OCI-LY7 (cell line): ENCODE measurements around the gene OSER1. TPM values are rescaled to one million over a fixed set of nuclear protein-coding genes. Genes with fewer than 3 reads are reported as not detected.

Source experiments
- Bru-seq: library from RNA; stranded (reverse); fragments of 400-500 nt; gene quantifications from one replicate; lab custom pipeline; 2021; lab: Mats Ljungman, UMichigan
- BruChase-seq, 2 experiments: library from RNA; stranded (reverse); fragments of 400-500 nt; gene quantifications; one replicate each; lab custom pipeline; 2021; lab: Mats Ljungman, UMichigan
- BruUV-seq: library from RNA; stranded (reverse); fragments of 400-500 nt; replicated peaks from 2 replicates; lab custom pipeline; 2021; lab: Mats Ljungman, UMichigan
- CTCF ChIA-PET: fragments of 300-600 bp; sonication (Branson Sonifier 250); formaldehyde crosslinking; loops from one replicate; lab custom pipeline; 2022; ENCODE audit warnings: antibody characterized with exemption; ENCODE audit not compliant: unreplicated experiment; lab: Charles Lee
- POLR2A ChIA-PET: fragments of 300-600 bp; sonication (Branson Sonifier 250); formaldehyde crosslinking; loops from one replicate; lab custom pipeline; 2022; ENCODE audit warnings: antibody characterized with exemption; lab: Charles Lee
- DNase-seq: peaks from one replicate; pipeline ENCODE4 v3.0.0-alpha.2; 2015; ENCODE audit warnings: low spot score
- H2AFZ ChIP-seq: fragments of 200-600 bp; sonication (generic), shearing (Covaris generic); 2 replicates; pipeline ENCODE4 v1.6.1; 2014; ENCODE audit warnings: mild to moderate bottlenecking, antibody characterized with exemption, low read length, moderate library complexity
- H3K27ac ChIP-seq: fragments of 200-600 bp; sonication (generic); 2 replicates; pipeline ENCODE4 v1.5.1; 2014; ENCODE audit warnings: mixed run types, low read depth, mild to moderate bottlenecking, moderate library complexity, low read length, inconsistent platforms; ENCODE audit not compliant: poor library complexity, severe bottlenecking
- H3K36me3 ChIP-seq: fragments of 200-600 bp; sonication (generic); 2 replicates; pipeline ENCODE4 v1.6.1; 2014; ENCODE audit warnings: mild to moderate bottlenecking, antibody characterized with exemption, low read length, moderate library complexity, mixed read lengths; ENCODE audit not compliant: insufficient read depth
- H3K4me1 ChIP-seq: fragments of 200-600 bp; sonication (generic); 2 replicates; pipeline ENCODE4 v1.5.1; 2014; ENCODE audit warnings: mild to moderate bottlenecking, low read length; ENCODE audit not compliant: insufficient read depth, poor library complexity, severe bottlenecking
- H3K4me2 ChIP-seq: fragments of 200-600 bp; sonication (generic); 2 replicates; pipeline ENCODE4 v1.6.1; 2014; ENCODE audit warnings: mild to moderate bottlenecking, low read length
- H3K4me3 ChIP-seq: fragments of 200-600 bp; sonication (generic); 2 replicates; pipeline ENCODE4 v1.5.1; 2014; ENCODE audit warnings: mild to moderate bottlenecking, low read depth, low read length; ENCODE audit not compliant: poor library complexity, severe bottlenecking
- H3K79me2 ChIP-seq: fragments of 200-600 bp; sonication (generic); 2 replicates; pipeline ENCODE4 v1.6.1; 2016; ENCODE audit warnings: low read depth, mild to moderate bottlenecking, low read length, moderate library complexity, mixed read lengths; ENCODE audit not compliant: insufficient read depth
- H3K9me2 ChIP-seq: fragments of 200-600 bp; sonication (generic); 2 replicates; pipeline ENCODE4 v1.6.1; 2016; ENCODE audit warnings: mild to moderate bottlenecking, low read length, mixed read lengths; ENCODE audit not compliant: insufficient read depth
- H3K9me3 ChIP-seq: fragments of 200-600 bp; sonication (generic); 2 replicates; pipeline ENCODE4 v1.6.1; 2014; ENCODE audit warnings: mild to moderate bottlenecking, mixed run types, low read length, mixed read lengths
- H4K20me1 ChIP-seq: fragments of 200-600 bp; sonication (generic); 2 replicates; pipeline ENCODE4 v1.6.1; 2014; ENCODE audit warnings: mild to moderate bottlenecking, antibody characterized with exemption, low read length, moderate library complexity, mixed read lengths; ENCODE audit not compliant: insufficient read depth
- CTCF ChIP-seq: fragments of 200-600 bp; sonication (generic); conservative IDR thresholded peaks from 2 replicates; pipeline ENCODE4 v1.5.1; 2014; ENCODE audit warnings: mild to moderate bottlenecking, antibody characterized with exemption, low read length, moderate library complexity, mixed read lengths
- EZH2phosphoT487 ChIP-seq: fragments of 200-600 bp; sonication (generic); IDR thresholded peaks from 2 replicates; pipeline ENCODE4 v1.6.1; 2018; ENCODE audit warnings: low read depth, borderline replicate concordance, mild to moderate bottlenecking, mixed run types, antibody characterized with exemption, low read length, moderate library complexity, mixed read lengths
- intact Hi-C: fragments of 100-400 bp; cut with micrococcal nuclease; formaldehyde crosslinking; loops from one replicate; pipeline ENCODE4 v1.10.0; 2022; ENCODE audit not compliant: unreplicated experiment
- long read RNA-seq: library from polyadenylated mRNA; stranded (forward); transcript quantifications from one replicate; pipeline ENCODE4 v2.0.0, GENCODE V29; 2022
- total RNA-seq, 2 experiments: library from RNA; depleted of rRNA in 1 of 2; stranded (reverse); fragments of >200 nt in 1 of 2; shearing (Covaris generic) in 1 of 2; gene quantifications; 2 replicates each; pipeline ENCODE4 v1.2.3, GENCODE V29; 2014 to 2022

OSER1 gene
- total RNA-seq (2014; rRNA removed; shearing (Covaris generic)) (24.5 and 28.1 TPM in 2 replicates), total RNA-seq (2022) (31.9 and 35.9 TPM in 2 replicates), Bru-seq, nascent RNA (percentile 91 among the genes with signal in this experiment), BruChase-seq, experiment 1, labeled RNA remaining after a 6-hour chase (percentile 83 among the genes with signal in this experiment), BruChase-seq, experiment 2, labeled RNA remaining after a 2-hour chase (percentile 84 among the genes with signal in this experiment)
- long read RNA-seq, transcript OSER1-201 (4 exons, 1,572 nt): major isoform, 88 of 112 reads
- long read RNA-seq, partial matches to known transcripts: 10 of 112 reads
- long read RNA-seq, other reads (novel, unspliced or antisense): 13 of 112 reads

- TF ChIP-seq CTCF: no peak
- TF ChIP-seq EZH2phosphoT487: no peak
- peak within 1 kb of the TSS; percentile 81 for H3K27ac ChIP-seq
- H3K4me1 ChIP-seq: peaks cover 24% of the 10 kb centered on the region
- H3K36me3 ChIP-seq: peaks cover 15% of the 10 kb centered on the region
- H3K4me2 ChIP-seq: peak within 1 kb of the TSS; percentile 91
- ChIA-PET POLR2A (interaction anchor here (0.6 kb wide), 1 partner anchor 463 kb away, joined by 4 read pairs; no protein-coding TSS in a partner anchor), CTCF (no interaction called here)
- no peaks in the 10 kb centered on the region for H3K9me3 ChIP-seq
- DNase-seq: peak; percentile 97
- no TSS peak for BruUV-seq
- peak within 1 kb of the TSS; percentile 77; the same call in 1 of the 2 replicates for H2AFZ ChIP-seq
- intact Hi-C loops: loop anchor here (2.0 to 10.0 kb wide), 2 partner anchors 400 to 654 kb away; no protein-coding TSS in a partner anchor
- H4K20me1 ChIP-seq: peaks cover 30% of the 10 kb centered on the region; the same call in 1 of the 2 replicates
- H3K79me2 ChIP-seq: peaks cover 46% of the 10 kb centered on the region
- peak within 1 kb of the TSS; percentile 90 for H3K4me3 ChIP-seq
- H3K9me2 ChIP-seq: no peaks in the 10 kb centered on the region
These were observed at the start of gene OSER1 for GRCh38 chr20:44210406-44211176. Gene OSER1 (minus strand): TSS chr20:44210771. CDS start chr20:44206957, 3,814 bp downstream.

GRCh38 chr20:44258226-44258890 lies 47.8 kb upstream of the OSER1 start:
- H3K36me3 ChIP-seq: no peaks in the 10 kb centered on the region
- DNase-seq: no peak
- H3K4me1 ChIP-seq: no peaks in the 10 kb centered on the region
- H3K4me2 ChIP-seq: no peak overlapping the region
- H3K79me2 ChIP-seq: no peaks in the 10 kb centered on the region
- H4K20me1 ChIP-seq: no peaks in the 10 kb centered on the region
- H3K9me3 ChIP-seq: no peaks in the 10 kb centered on the region
- CTCF ChIA-PET: no interaction called here
- POLR2A ChIA-PET: no interaction called here
- no peak overlapping the region for H3K27ac ChIP-seq
- H3K9me2 ChIP-seq: no peaks in the 10 kb centered on the region
- no peak overlapping the region for H3K4me3 ChIP-seq
- TF ChIP-seq EZH2phosphoT487 (no peak), CTCF (no peak)
- intact Hi-C loops: no loop called here
- no TSS peak for BruUV-seq
- no peak overlapping the region for H2AFZ ChIP-seq
